ENCODE data around the gene C1orf74. TPM values are rescaled to one million over a fixed set of nuclear protein-coding genes. Genes with fewer than 3 reads are reported as not detected.

The C1orf74 gene
- 2.0 and 2.3 TPM in 2 replicates for total RNA-seq

GRCh38 chr1:209784265-209785169 is at the start of gene C1orf74:
Gene C1orf74, minus strand, starts transcription at chr1:209784559. Its CDS starts 925 bp downstream, at chr1:209783634.

GRCh38 chr1:209827384-209828262 is 43.3 kb upstream of the C1orf74 start, which contains the start of gene UTP25:
Gene UTP25, plus strand, starts transcription at chr1:209827972. Its CDS starts 92 bp downstream, at chr1:209828064.

GRCh38 chr1:209805875-209806760 is 21.8 kb upstream of the C1orf74 start, which contains the start of gene IRF6:
Gene IRF6, minus strand, starts transcription at chr1:209806142. Its CDS starts 4,729 bp downstream, at chr1:209801413.

GRCh38 chr1:209755926-209756614 is 28.3 kb downstream of the C1orf74 start, which contains the start of gene TRAF3IP3:
Gene TRAF3IP3, plus strand, starts transcription at chr1:209756053. Its CDS starts 3,987 bp downstream, at chr1:209760040.

Other genes starting within 250 kb of the C1orf74 start
- gene CAMK1G, start 200.8 kb downstream of the C1orf74 start, total RNA-seq, result 0.28 and 0.83 TPM in 2 replicates
- gene LAMB3, start 132.1 kb downstream of the C1orf74 start, total RNA-seq, result 7.1 and 9.3 TPM in 2 replicates
- gene G0S2, start 109.1 kb downstream of the C1orf74 start, total RNA-seq, result 38.9 and 55.8 TPM in 2 replicates
- 137 and 168 TPM in 2 replicates for gene HSD11B1, start 79.7 kb downstream of the C1orf74 start, total RNA-seq
- gene TRAF3IP3, start 28.5 kb downstream of the C1orf74 start, total RNA-seq, result under 0.01 and 0.28 TPM in 2 replicates
- gene IRF6, start 21.6 kb upstream of the C1orf74 start, total RNA-seq, result 0.09 and 0.14 TPM in 2 replicates
- gene UTP25, start 43.4 kb upstream of the C1orf74 start, total RNA-seq, result 3.6 and 5.9 TPM in 2 replicates
- 0.65 and 1.8 TPM in 2 replicates for gene SYT14, start 153.7 kb upstream of the C1orf74 start, total RNA-seq